Hematopoietic multipotent progenitor cell treated with erythropoietin and hydrocortisone succinate and interleukin-3 and kit ligand, for 4 days (in vitro differentiated cells): ENCODE data around the gene WBP1.
"Not testable (repeated sequence)": the region's sequence is repeated elsewhere in the genome, so short reads cannot be mapped to it uniquely, and the experiment has no call there.

Experiments
- DNase-seq: peaks from one replicate; pipeline ENCODE4 v3.0.0-alpha.2; 2015

WBP1 gene

GRCh38 chr2:74458132-74458937, at the start of gene WBP1:
Gene WBP1 (plus strand): TSS chr2:74458438. CDS start chr2:74458603, 165 bp downstream.
- peak; percentile 100 for DNase-seq

- no peak for DNase-seq
Observed at GRCh38 chr2:74413001-74413698, 45.1 kb upstream of the WBP1 start.

GRCh38 chr2:74414441-74414840, 43.8 kb upstream of the WBP1 start:
- DNase-seq = no peak

- DNase-seq = peak; percentile 50
Observed at GRCh38 chr2:74414881-74415761, 43.1 kb upstream of the WBP1 start.

- DNase-seq = no peak
Observed at GRCh38 chr2:74415762-74416395, 42.4 kb upstream of the WBP1 start.

GRCh38 chr2:74416778-74417177, 41.5 kb upstream of the WBP1 start:
- peak; percentile 32 for DNase-seq

GRCh38 chr2:74417197-74417596, 41.0 kb upstream of the WBP1 start:
- no peak for DNase-seq

- DNase-seq = no peak
Observed at GRCh38 chr2:74417763-74418162, 40.5 kb upstream of the WBP1 start.

GRCh38 chr2:74418312-74418711, 39.9 kb upstream of the WBP1 start:
- DNase-seq = no peak

GRCh38 chr2:74419345-74419744, 38.9 kb upstream of the WBP1 start:
- DNase-seq = no peak

- no peak for DNase-seq
Observed at GRCh38 chr2:74420006-74420405, 38.2 kb upstream of the WBP1 start.

- not testable (repeated sequence) for DNase-seq
Observed at GRCh38 chr2:74420443-74421103, 37.7 kb upstream of the WBP1 start.

- DNase-seq = peak; percentile 96
Observed at GRCh38 chr2:74421221-74421870, 36.9 kb upstream of the WBP1 start, which contains the start of the genes C2orf81 and WDR54. Gene C2orf81 (minus strand): TSS chr2:74421619. CDS start chr2:74421560, 59 bp downstream. Gene WDR54 (plus strand): TSS chr2:74421730. CDS start chr2:74422154, 424 bp downstream.

- no peak for DNase-seq
Observed at GRCh38 chr2:74423231-74424095, 34.8 kb upstream of the WBP1 start.

GRCh38 chr2:74424139-74424992, 33.9 kb upstream of the WBP1 start:
- no peak for DNase-seq

- DNase-seq = no peak
Observed at GRCh38 chr2:74424995-74425406, 33.2 kb upstream of the WBP1 start.

- no peak for DNase-seq
Observed at GRCh38 chr2:74425523-74425922, 32.7 kb upstream of the WBP1 start.

GRCh38 chr2:74426181-74426758, 32.0 kb upstream of the WBP1 start:
- DNase-seq = no peak

- no peak for DNase-seq
Observed at GRCh38 chr2:74427551-74427950, 30.7 kb upstream of the WBP1 start.
